K562 (cell line): ENCODE data around the gene FOXD2. TPM values are rescaled to one million over a fixed set of nuclear protein-coding genes. Genes with fewer than 3 reads are reported as not detected.

ENCODE experiments used
- ETS2 ChIP-seq: IDR thresholded peaks from 2 replicates; pipeline ENCODE4 v1.6.1; 2016; ENCODE audit warnings: borderline replicate concordance, missing genetic modification characterization, mild to moderate bottlenecking, moderate library complexity, missing compliant biosample characterization; ENCODE audit not compliant: poor library complexity, severe bottlenecking
- KDM4B ChIP-seq, 2 experiments: fragments of 450-650 bp in 1 of 2; sonication (generic) in 1 of 2; IDR thresholded peaks; 2 replicates each; pipeline ENCODE4 v1.6.1; 2016 to 2017; ENCODE audit warnings: borderline replicate concordance in 2 of 2, antibody characterized with exemption in 1 of 2, low read depth in 1 of 2, mild to moderate bottlenecking in 1 of 2
- KLF6 ChIP-seq: fragments of 250-450 bp; sonication (Bioruptor Pico); IDR thresholded peaks from 2 replicates; pipeline ENCODE4 v1.4.0; 2020; ENCODE audit warnings: mild to moderate bottlenecking, moderate library complexity, borderline replicate concordance
- MYBL2 ChIP-seq, 2 experiments: fragments of 450-650 bp in 1 of 2; sonication (generic) in 1 of 2; formaldehyde crosslinking in 1 of 2; IDR thresholded peaks; 2 replicates each; pipeline versions ENCODE4 v1.6.1 to v1.8.1; 2017 to 2022; ENCODE audit warnings: borderline replicate concordance in 1 of 2, inconsistent platforms in 1 of 2, low read depth in 1 of 2, mild to moderate bottlenecking in 1 of 2, missing genetic modification reagents in 1 of 2, moderate library complexity in 1 of 2
- NCOA6 ChIP-seq: fragments of 450-650 bp; IDR thresholded peaks from 2 replicates; pipeline ENCODE4 v1.6.1; 2017; ENCODE audit warnings: mild to moderate bottlenecking
- NR2C2 ChIP-seq, 2 experiments: fragments of 200-800 bp in 1 of 2; sonication (Bioruptor generic) in 1 of 2; sonication (generic) in 1 of 2; formaldehyde crosslinking in 1 of 2; IDR thresholded peaks; 2 replicates each; pipeline versions ENCODE4 v1.6.1 to v1.8.0; 2016 to 2022; ENCODE audit warnings: mild to moderate bottlenecking in 1 of 2, missing compliant biosample characterization in 1 of 2, missing genetic modification characterization in 1 of 2, missing genetic modification reagents in 1 of 2
- SMAD2 ChIP-seq: fragments of 150-350 bp; IDR thresholded peaks from 2 replicates; pipeline ENCODE4 v1.6.1; 2014; ENCODE audit warnings: low read depth, mild to moderate bottlenecking, low read length
- TAL1 ChIP-seq: fragments of 450-650 bp; IDR thresholded peaks from 2 replicates; pipeline ENCODE4 v1.6.1; 2016; ENCODE audit warnings: mild to moderate bottlenecking
- ZBTB7A ChIP-seq: IDR thresholded peaks from 2 replicates; pipeline ENCODE4 v1.6.1; 2011; ENCODE audit warnings: low read depth, mild to moderate bottlenecking, low read length, moderate library complexity, borderline replicate concordance; ENCODE audit not compliant: control insufficient read depth
- ZNF239 ChIP-seq: fragments of 250-450 bp; sonication (Bioruptor Pico); IDR thresholded peaks from 2 replicates; pipeline ENCODE4 v1.4.0; 2020; ENCODE audit warnings: mild to moderate bottlenecking
- ZNF444 ChIP-seq: fragments of 250-450 bp; sonication (Bioruptor Pico); IDR thresholded peaks from 2 replicates; pipeline ENCODE4 v1.4.0; 2020; ENCODE audit warnings: mild to moderate bottlenecking, moderate library complexity
- polyA plus RNA-seq, 8 experiments: library from polyadenylated mRNA; depleted of rRNA in 4 of 8; stranded (reverse) in 5 of 8; unstranded in 3 of 8; fragments of >200 nt; fragmentation: Nextera tagmentation in 2 of 8; fragmentation: Illumina TruSeq in 1 of 8; extraction: Ambion mirVana in 2 of 8; extraction: Trizol in 1 of 8; gene quantifications; 2 replicates each; pipeline versions ENCODE4 v1.2.1 to v1.2.3, GENCODE V29; 2011 to 2014; ENCODE audit warnings: inconsistent platforms in 1 of 8, missing spikeins in 1 of 8
- total RNA-seq, 7 experiments: library from RNA; depleted of rRNA in 6 of 7; stranded (reverse); fragments of >200 nt in 6 of 7; fragmentation: Illumina TruSeq in 2 of 7; extraction: Trizol in 2 of 7; gene quantifications; 2 replicates each; pipeline versions ENCODE4 v1.2.1 to v1.2.3, GENCODE V29; 2011 to 2021; ENCODE audit warnings: low replicate concordance in 1 of 7
- TF ChIP-seq, protein P1 (sequence below), 2 experiments: fragments of 450-650 bp in 1 of 2; sonication (generic) in 1 of 2; formaldehyde crosslinking in 1 of 2; IDR thresholded peaks; 2 replicates each; pipeline versions ENCODE4 v1.7.1 to v1.9.0; 2016 to 2022; ENCODE audit warnings: inconsistent platforms in 1 of 2, mild to moderate bottlenecking in 1 of 2, missing genetic modification reagents in 1 of 2
- TF ChIP-seq, protein P2 (sequence below): IDR thresholded peaks from 3 replicates; pipeline ENCODE4 v1.6.1; 2011; ENCODE audit warnings: borderline replicate concordance, mild to moderate bottlenecking, moderate library complexity; ENCODE audit not compliant: insufficient read length; ENCODE audit errors: extremely low read depth

The FOXD2 gene
- total and polyA plus RNA-seq, 9 of the 15 experiments (the other 6 are each of a cell fraction or from before 2014, with no cell fraction given) = 0.06 to 1.2 (median 0.22) TPM

DNA sequence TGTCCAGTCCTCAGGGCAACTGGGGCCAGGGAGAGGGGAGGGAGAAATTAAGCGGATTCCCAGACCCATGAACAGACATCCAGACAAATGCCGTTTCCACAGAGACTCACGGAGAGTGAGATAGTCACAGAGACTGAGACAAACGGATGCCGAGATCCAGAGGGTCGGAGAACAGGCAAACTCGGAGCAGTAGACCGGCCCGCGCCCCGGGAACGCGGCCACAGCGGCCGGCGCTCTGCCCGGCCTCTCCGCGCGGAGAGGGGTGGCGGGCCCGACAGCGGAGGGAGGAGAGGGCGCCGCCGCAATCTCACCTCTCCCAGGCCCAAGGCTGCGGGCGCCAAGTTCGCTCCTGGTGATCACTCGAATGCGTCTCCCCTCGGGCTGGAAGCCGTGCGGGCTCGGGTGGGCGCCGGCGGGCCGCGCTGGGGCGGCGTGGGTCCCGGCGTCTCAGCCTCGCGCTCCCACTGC, 831 bp upstream of the FOXD2 start (continued):
- TF ChIP-seq, protein P1, sequence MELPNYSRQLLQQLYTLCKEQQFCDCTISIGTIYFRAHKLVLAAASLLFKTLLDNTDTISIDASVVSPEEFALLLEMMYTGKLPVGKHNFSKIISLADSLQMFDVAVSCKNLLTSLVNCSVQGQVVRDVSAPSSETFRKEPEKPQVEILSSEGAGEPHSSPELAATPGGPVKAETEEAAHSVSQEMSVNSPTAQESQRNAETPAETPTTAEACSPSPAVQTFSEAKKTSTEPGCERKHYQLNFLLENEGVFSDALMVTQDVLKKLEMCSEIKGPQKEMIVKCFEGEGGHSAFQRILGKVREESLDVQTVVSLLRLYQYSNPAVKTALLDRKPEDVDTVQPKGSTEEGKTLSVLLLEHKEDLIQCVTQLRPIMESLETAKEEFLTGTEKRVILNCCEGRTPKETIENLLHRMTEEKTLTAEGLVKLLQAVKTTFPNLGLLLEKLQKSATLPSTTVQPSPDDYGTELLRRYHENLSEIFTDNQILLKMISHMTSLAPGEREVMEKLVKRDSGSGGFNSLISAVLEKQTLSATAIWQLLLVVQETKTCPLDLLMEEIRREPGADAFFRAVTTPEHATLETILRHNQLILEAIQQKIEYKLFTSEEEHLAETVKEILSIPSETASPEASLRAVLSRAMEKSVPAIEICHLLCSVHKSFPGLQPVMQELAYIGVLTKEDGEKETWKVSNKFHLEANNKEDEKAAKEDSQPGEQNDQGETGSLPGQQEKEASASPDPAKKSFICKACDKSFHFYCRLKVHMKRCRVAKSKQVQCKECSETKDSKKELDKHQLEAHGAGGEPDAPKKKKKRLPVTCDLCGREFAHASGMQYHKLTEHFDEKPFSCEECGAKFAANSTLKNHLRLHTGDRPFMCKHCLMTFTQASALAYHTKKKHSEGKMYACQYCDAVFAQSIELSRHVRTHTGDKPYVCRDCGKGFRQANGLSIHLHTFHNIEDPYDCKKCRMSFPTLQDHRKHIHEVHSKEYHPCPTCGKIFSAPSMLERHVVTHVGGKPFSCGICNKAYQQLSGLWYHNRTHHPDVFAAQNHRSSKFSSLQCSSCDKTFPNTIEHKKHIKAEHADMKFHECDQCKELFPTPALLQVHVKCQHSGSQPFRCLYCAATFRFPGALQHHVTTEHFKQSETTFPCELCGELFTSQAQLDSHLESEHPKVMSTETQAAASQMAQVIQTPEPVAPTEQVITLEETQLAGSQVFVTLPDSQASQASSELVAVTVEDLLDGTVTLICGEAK (IDR thresholded peaks at IDR 0.05) = 0 out of 2 replicates have a peak, but pooled peaks have one; percentile 14
- TF ChIP-seq, protein P1 (CRISPR knock-in tag; IDR thresholded peaks at IDR 0.05) = no peak
- TF ChIP-seq NCOA6 = peak; percentile 61; the same call in 1 of the 2 replicates
- TF ChIP-seq TAL1 = no peak; the same call in 1 of the 2 replicates
- TF ChIP-seq ETS2 = peak; percentile 9
- TF ChIP-seq, protein P2, sequence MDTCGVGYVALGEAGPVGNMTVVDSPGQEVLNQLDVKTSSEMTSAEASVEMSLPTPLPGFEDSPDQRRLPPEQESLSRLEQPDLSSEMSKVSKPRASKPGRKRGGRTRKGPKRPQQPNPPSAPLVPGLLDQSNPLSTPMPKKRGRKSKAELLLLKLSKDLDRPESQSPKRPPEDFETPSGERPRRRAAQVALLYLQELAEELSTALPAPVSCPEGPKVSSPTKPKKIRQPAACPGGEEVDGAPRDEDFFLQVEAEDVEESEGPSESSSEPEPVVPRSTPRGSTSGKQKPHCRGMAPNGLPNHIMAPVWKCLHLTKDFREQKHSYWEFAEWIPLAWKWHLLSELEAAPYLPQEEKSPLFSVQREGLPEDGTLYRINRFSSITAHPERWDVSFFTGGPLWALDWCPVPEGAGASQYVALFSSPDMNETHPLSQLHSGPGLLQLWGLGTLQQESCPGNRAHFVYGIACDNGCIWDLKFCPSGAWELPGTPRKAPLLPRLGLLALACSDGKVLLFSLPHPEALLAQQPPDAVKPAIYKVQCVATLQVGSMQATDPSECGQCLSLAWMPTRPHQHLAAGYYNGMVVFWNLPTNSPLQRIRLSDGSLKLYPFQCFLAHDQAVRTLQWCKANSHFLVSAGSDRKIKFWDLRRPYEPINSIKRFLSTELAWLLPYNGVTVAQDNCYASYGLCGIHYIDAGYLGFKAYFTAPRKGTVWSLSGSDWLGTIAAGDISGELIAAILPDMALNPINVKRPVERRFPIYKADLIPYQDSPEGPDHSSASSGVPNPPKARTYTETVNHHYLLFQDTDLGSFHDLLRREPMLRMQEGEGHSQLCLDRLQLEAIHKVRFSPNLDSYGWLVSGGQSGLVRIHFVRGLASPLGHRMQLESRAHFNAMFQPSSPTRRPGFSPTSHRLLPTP = no peak
- no peak for TF ChIP-seq NR2C2 (CRISPR knock-in tag; IDR thresholded peaks at IDR 0.05)
- peak; percentile 74; the same call in 1 of the 2 replicates for TF ChIP-seq NR2C2 (tag; IDR thresholded peaks at IDR 0.05)
- TF ChIP-seq KDM4B (IDR thresholded peaks at IDR 0.05; ENCODE audit: borderline replicate concordance in 2 of 2, low read depth in 1 of 2) = no peak
- TF ChIP-seq SMAD2 = no peak
- TF ChIP-seq MYBL2 (IDR thresholded peaks at IDR 0.05; ENCODE audit: low read depth) = no peak
- 0 out of 2 replicates have a peak, but pooled peaks have one; percentile 55 for TF ChIP-seq MYBL2 (CRISPR knock-in tag; IDR thresholded peaks at IDR 0.05; ENCODE audit: borderline replicate concordance)
- TF ChIP-seq ZBTB7A = peak; percentile 77; the same call in 1 of the 2 replicates
- TF ChIP-seq KLF6 (CRISPR knock-in tag) = no peak
- no peak for TF ChIP-seq ZNF239 (CRISPR knock-in tag)
- TF ChIP-seq ZNF444 = no peak
